AG09309 (cell line): ENCODE results near the gene HOXB3.

ENCODE experiments used
- DNase-seq: peaks from one replicate; pipeline ENCODE4 v3.0.0-alpha.2; 2010; ENCODE audit warnings: low read depth
- H3K4me3 ChIP-seq: 2 replicates; pipeline ENCODE4 v1.5.1; 2011; ENCODE audit warnings: mild to moderate bottlenecking, low read depth, low read length, moderate library complexity; ENCODE audit not compliant: control insufficient read depth
- CTCF ChIP-seq: IDR thresholded peaks from 2 replicates; pipeline ENCODE4 v1.5.1; 2011; ENCODE audit warnings: mild to moderate bottlenecking, low read depth, low read length, inconsistent platforms; ENCODE audit not compliant: insufficient read depth, control insufficient read depth; ENCODE audit errors: missing control alignments

The HOXB3 gene

GRCh38 chr17:48629411-48629759 lies 39.3 kb upstream of the HOXB3 start:
- no peak for TF ChIP-seq CTCF
- no peak overlapping the region for H3K4me3 ChIP-seq
- no peak for DNase-seq

- H3K4me3 ChIP-seq = no peak overlapping the region
- DNase-seq = no peak
- no peak for TF ChIP-seq CTCF
These were observed 38.8 kb upstream of the HOXB3 start for GRCh38 chr17:48628649-48629410.

GRCh38 chr17:48627623-48628521 lies 37.8 kb upstream of the HOXB3 start:
- H3K4me3 ChIP-seq = no peak overlapping the region

GRCh38 chr17:48627118-48627597 lies 37.1 kb upstream of the HOXB3 start:
- no peak overlapping the region for H3K4me3 ChIP-seq
- TF ChIP-seq CTCF = no peak
- no peak for DNase-seq

More at GRCh38 chr17:48627623-48628521, 37.8 kb upstream of the HOXB3 start:
- no peak for DNase-seq
- no peak for TF ChIP-seq CTCF

- DNase-seq = no peak
- peak within 1 kb of the TSS; percentile 16 for H3K4me3 ChIP-seq
- no peak for TF ChIP-seq CTCF
These were observed 36.4 kb upstream of the HOXB3 start, which contains the start of gene HOXB9 for GRCh38 chr17:48626245-48627117. Gene HOXB9, minus strand, starts transcription at chr17:48626358. Its CDS starts 89 bp downstream, at chr17:48626269.
